Loucy (cell line): ENCODE data around the gene SDK2.

Experiments used
- H2AFZ ChIP-seq: fragments of 200-600 bp; sonication (generic); 2 replicates; pipeline ENCODE4 v1.6.0; 2016; ENCODE audit warnings: antibody characterized with exemption, mild to moderate bottlenecking, low read length, moderate library complexity
- H3F3A ChIP-seq: fragments of 200-600 bp; 2 replicates; pipeline ENCODE4 v1.6.0; 2016; ENCODE audit warnings: antibody characterized with exemption, low read depth, mild to moderate bottlenecking
- H3K27me3 ChIP-seq: fragments of 200-600 bp; sonication (generic); 2 replicates; pipeline ENCODE4 v1.6.1; 2014; ENCODE audit warnings: low read length, mild to moderate bottlenecking; ENCODE audit not compliant: insufficient read depth, poor library complexity, severe bottlenecking
- H3K36me3 ChIP-seq: fragments of 200-600 bp; sonication (generic); 2 replicates; pipeline ENCODE4 v1.6.1; 2016; ENCODE audit warnings: low read length; ENCODE audit not compliant: insufficient read depth
- H3K4me1 ChIP-seq: fragments of 200-600 bp; sonication (generic); 2 replicates; pipeline ENCODE4 v1.5.1; 2014; ENCODE audit warnings: low read length, mild to moderate bottlenecking; ENCODE audit not compliant: insufficient read depth, poor library complexity, severe bottlenecking
- H3K4me2 ChIP-seq: fragments of 200-600 bp; sonication (generic); 2 replicates; pipeline ENCODE4 v1.6.0; 2014; ENCODE audit warnings: antibody characterized with exemption, low read length, low read depth, mild to moderate bottlenecking; ENCODE audit not compliant: poor library complexity, severe bottlenecking
- H3K4me3 ChIP-seq: fragments of 200-600 bp; sonication (generic); 2 replicates; pipeline ENCODE4 v1.5.1; 2014; ENCODE audit warnings: low read length, mild to moderate bottlenecking, mixed read lengths; ENCODE audit not compliant: poor library complexity, severe bottlenecking
- H3K79me2 ChIP-seq: fragments of 200-600 bp; sonication (generic); 2 replicates; pipeline ENCODE4 v1.6.1; 2014; ENCODE audit warnings: low read length; ENCODE audit not compliant: insufficient read depth
- H3K9ac ChIP-seq: fragments of 200-600 bp; sonication (generic); 2 replicates; pipeline ENCODE4 v1.6.0; 2014; ENCODE audit warnings: mild to moderate bottlenecking, low read depth, low read length, moderate library complexity; ENCODE audit not compliant: poor library complexity, severe bottlenecking
- H3K9me2 ChIP-seq: fragments of 200-600 bp; sonication (generic); replicated peaks from 2 replicates; pipeline ENCODE4 v1.6.1; 2016; ENCODE audit warnings: low read depth, low read length, mixed read lengths
- H3K9me3 ChIP-seq: fragments of 200-600 bp; sonication (generic); 2 replicates; pipeline ENCODE4 v1.6.1; 2014; ENCODE audit warnings: mild to moderate bottlenecking, antibody characterized with exemption, low read length, low read depth; ENCODE audit not compliant: insufficient read depth
- H4K20me1 ChIP-seq: fragments of 200-600 bp; sonication (generic); 2 replicates; pipeline ENCODE4 v1.6.0; 2014; ENCODE audit warnings: antibody characterized with exemption, low read length, mild to moderate bottlenecking; ENCODE audit not compliant: insufficient read depth, poor library complexity, severe bottlenecking
- CTCF ChIP-seq: fragments of 200-600 bp; sonication (generic); conservative IDR thresholded peaks from 2 replicates; pipeline ENCODE4 v1.5.1; 2014; ENCODE audit warnings: mild to moderate bottlenecking, antibody characterized with exemption, low read length
- EZH2phosphoT487 ChIP-seq: fragments of 200-600 bp; IDR thresholded peaks from 2 replicates; pipeline ENCODE4 v1.6.1; 2018; ENCODE audit warnings: antibody characterized with exemption, mild to moderate bottlenecking, moderate library complexity, borderline replicate concordance

The SDK2 gene

GRCh38 chr17:73359987-73360410 lies 284.2 kb downstream of the SDK2 start:
- Histone ChIP-seq H3K36me3 (no peaks in the 10 kb centered on the region; the same call in 1 of the 2 replicates), H3K79me2 (no peaks in the 10 kb centered on the region), H3K4me2 (no peak overlapping the region), H3K27me3 (no peaks in the 10 kb centered on the region), H3K4me3 (no peak overlapping the region), H3F3A (no peaks in the 10 kb centered on the region), H3K9ac (no peak overlapping the region), H4K20me1 (no peaks in the 10 kb centered on the region), H2AFZ (no peak overlapping the region), H3K9me3 (no peaks in the 10 kb centered on the region), H3K4me1 (no peaks in the 10 kb centered on the region), H3K9me2 (no peaks in the 10 kb centered on the region)
- TF ChIP-seq CTCF: no peak
- TF ChIP-seq EZH2phosphoT487: no peak

GRCh38 chr17:73359352-73359751 lies 284.9 kb downstream of the SDK2 start:
- H4K20me1 ChIP-seq: no peaks in the 10 kb centered on the region
- H3F3A ChIP-seq: no peaks in the 10 kb centered on the region
- H3K4me1 ChIP-seq: no peaks in the 10 kb centered on the region
- H3K9ac ChIP-seq: no peak overlapping the region
- H3K9me3 ChIP-seq: no peaks in the 10 kb centered on the region
- no peaks in the 10 kb centered on the region for H3K27me3 ChIP-seq
- H3K36me3 ChIP-seq: no peaks in the 10 kb centered on the region; the same call in 1 of the 2 replicates
- no peaks in the 10 kb centered on the region for H3K79me2 ChIP-seq
- TF ChIP-seq EZH2phosphoT487 (no peak), CTCF (no peak)
- H2AFZ ChIP-seq: no peak overlapping the region
- no peaks in the 10 kb centered on the region for H3K9me2 ChIP-seq
- no peak overlapping the region for H3K4me3 ChIP-seq
- H3K4me2 ChIP-seq: no peak overlapping the region

- Histone ChIP-seq H3K36me3 (no peaks in the 10 kb centered on the region; the same call in 1 of the 2 replicates), H3F3A (no peaks in the 10 kb centered on the region), H3K27me3 (no peaks in the 10 kb centered on the region), H2AFZ (no peak overlapping the region), H3K4me3 (no peak overlapping the region), H3K4me2 (no peak overlapping the region), H4K20me1 (no peaks in the 10 kb centered on the region), H3K9me3 (no peaks in the 10 kb centered on the region), H3K9ac (no peak overlapping the region), H3K9me2 (no peaks in the 10 kb centered on the region), H3K79me2 (no peaks in the 10 kb centered on the region), H3K4me1 (no peaks in the 10 kb centered on the region)
- TF ChIP-seq EZH2phosphoT487 (no peak), CTCF (no peak)
Observed at GRCh38 chr17:73358668-73359067, 285.6 kb downstream of the SDK2 start.
